H1 (cell line): ENCODE results near the gene MKRN1. TPM values are rescaled to one million over a fixed set of nuclear protein-coding genes. Genes with fewer than 3 reads are reported as not detected.

ENCODE experiments used
- CTCF ChIA-PET: fragments of 300-600 bp; sonication (Branson Sonifier 250); formaldehyde crosslinking; loops from one replicate; lab custom pipeline; 2021; ENCODE audit not compliant: partially characterized antibody; lab: Charles Lee
- POLR2A ChIA-PET: fragments of 300-600 bp; sonication (Branson Sonifier 250); formaldehyde crosslinking; loops from one replicate; lab custom pipeline; 2021; ENCODE audit warnings: inconsistent platforms; ENCODE audit not compliant: partially characterized antibody; lab: Charles Lee
- DNase-seq, 2 experiments: peaks; one replicate each; pipeline versions ENCODE4 v3.0.0 to v3.0.0-alpha.2; 2010 to 2022; ENCODE audit warnings: low spot score in 2 of 2, low read depth in 1 of 2, mixed read lengths in 1 of 2
- FAIRE-seq: peaks from 2 replicates; lab custom pipeline; 2011; peaks lifted over from hg19 to GRCh38; lab: Jason Lieb, UNC
- H2AFZ ChIP-seq: 2 replicates; pipeline ENCODE4 v1.8.1; 2012; ENCODE audit warnings: low read length, inconsistent platforms
- H2AK5ac ChIP-seq: 2 replicates; pipeline ENCODE4 v1.6.1; 2013; ENCODE audit warnings: low read depth, low read length
- H2BK120ac ChIP-seq: replicated peaks from 2 replicates; pipeline ENCODE3; 2013; ENCODE audit warnings: low read depth, low read length, inconsistent platforms
- H2BK12ac ChIP-seq: 2 replicates; pipeline ENCODE4 v1.6.1; 2013; ENCODE audit warnings: low read depth, low read length
- H2BK15ac ChIP-seq: 2 replicates; pipeline ENCODE4 v1.6.1; 2013; ENCODE audit warnings: low read length
- H2BK20ac ChIP-seq: 2 replicates; pipeline ENCODE4 v1.6.1; 2013; ENCODE audit warnings: low read length
- H2BK5ac ChIP-seq: 2 replicates; pipeline ENCODE4 v1.6.1; 2013; ENCODE audit warnings: low read depth, low read length
- H3K14ac ChIP-seq: 2 replicates; pipeline ENCODE4 v1.6.1; 2013; ENCODE audit warnings: inconsistent platforms; ENCODE audit not compliant: insufficient read length
- H3K18ac ChIP-seq: 2 replicates; pipeline ENCODE4 v1.6.1; 2013; ENCODE audit warnings: low read length; ENCODE audit errors: extremely low read depth
- H3K23ac ChIP-seq: 2 replicates; pipeline ENCODE4 v1.6.1; 2013; ENCODE audit warnings: inconsistent platforms; ENCODE audit not compliant: insufficient read length
- H3K23me2 ChIP-seq: 2 replicates; pipeline ENCODE4 v1.6.1; 2013; ENCODE audit warnings: low read depth, low read length
- H3K27ac ChIP-seq: 2 replicates; pipeline ENCODE4 v1.6.1; 2011; ENCODE audit warnings: low read depth, low read length, inconsistent platforms
- H3K27me3 ChIP-seq, 4 experiments: replicated peaks in 1 of 4; 1 replicate in 1 of 4; 2 replicates in 3 of 4; pipeline versions ENCODE4 v1.6.1 to v1.8.1; 2011 to 2013; ENCODE audit warnings: low read length in 3 of 4, mild to moderate bottlenecking in 3 of 4, inconsistent platforms in 2 of 4, mixed read lengths in 2 of 4, moderate library complexity in 1 of 4; ENCODE audit not compliant: control insufficient read depth in 3 of 4, insufficient read depth in 3 of 4; ENCODE audit errors: extremely low read depth in 1 of 4
- H3K36me3 ChIP-seq, 4 experiments: 2 replicates each; pipeline versions ENCODE4 v1.6.1 to v1.8.1; 2011 to 2013; ENCODE audit warnings: mild to moderate bottlenecking in 4 of 4, low read length in 3 of 4, moderate library complexity in 2 of 4, control low read depth in 1 of 4, inconsistent platforms in 1 of 4; ENCODE audit not compliant: insufficient read depth in 4 of 4, control insufficient read depth in 2 of 4
- H3K4ac ChIP-seq: replicated peaks from 2 replicates; pipeline ENCODE3; 2013; ENCODE audit warnings: low read length, low read depth, mixed read lengths, inconsistent platforms; ENCODE audit not compliant: insufficient read length
- H3K4me1 ChIP-seq, 4 experiments: replicated peaks in 1 of 4; 1 replicate in 1 of 4; 2 replicates in 3 of 4; pipeline versions ENCODE4 v1.6.1 to v1.8.1; 2011 to 2013; ENCODE audit warnings: low read length in 3 of 4, inconsistent platforms in 2 of 4, mixed read lengths in 1 of 4; ENCODE audit not compliant: insufficient read depth in 4 of 4, control insufficient read depth in 3 of 4
- H3K4me2 ChIP-seq, 2 experiments: 2 replicates each; pipeline versions ENCODE4 v1.6.1 to v1.8.1; 2011 to 2013; ENCODE audit warnings: low read depth in 2 of 2, low read length in 2 of 2, control low read depth in 1 of 2, inconsistent platforms in 1 of 2, mild to moderate bottlenecking in 1 of 2; ENCODE audit not compliant: insufficient read depth in 1 of 2
- H3K4me3 ChIP-seq, 4 experiments: fragments of 200-600, 300-600 bp in 1 of 4; sonication (generic), shearing (Covaris generic), sonication (Bioruptor Twin) in 1 of 4; 2 replicates each; pipeline versions ENCODE4 v1.5.1 to v1.8.1; 2011 to 2016; ENCODE audit warnings: low read length in 4 of 4, low read depth in 3 of 4, control low read depth in 2 of 4, inconsistent platforms in 2 of 4, mild to moderate bottlenecking in 2 of 4, mixed read lengths in 1 of 4, moderate library complexity in 1 of 4; ENCODE audit not compliant: insufficient read depth in 2 of 4; ENCODE audit errors: extremely low read depth in 1 of 4
- H3K56ac ChIP-seq: replicated peaks from 2 replicates; pipeline ENCODE3; 2013; ENCODE audit warnings: low read depth, mild to moderate bottlenecking, mixed read lengths, low read length, inconsistent platforms; ENCODE audit not compliant: insufficient read length
- H3K79me1 ChIP-seq: 2 replicates; pipeline ENCODE4 v1.6.1; 2013; ENCODE audit warnings: low read depth, low read length, control low read depth
- H3K79me2 ChIP-seq, 2 experiments: 2 replicates each; pipeline versions ENCODE4 v1.6.1 to v1.8.1; 2012 to 2013; ENCODE audit warnings: low read length in 2 of 2, mild to moderate bottlenecking in 2 of 2, inconsistent platforms in 1 of 2; ENCODE audit not compliant: insufficient read depth in 2 of 2, control insufficient read depth in 1 of 2
- H3K9ac ChIP-seq, 4 experiments: replicated peaks in 1 of 4; 1 replicate in 1 of 4; 2 replicates in 3 of 4; pipeline versions ENCODE4 v1.6.1 to v1.8.1; 2011 to 2013; ENCODE audit warnings: low read depth in 3 of 4, low read length in 3 of 4, control low read depth in 2 of 4, mild to moderate bottlenecking in 2 of 4, moderate library complexity in 2 of 4, inconsistent platforms in 1 of 4; ENCODE audit errors: extremely low read depth in 1 of 4
- H3K9me3 ChIP-seq, 2 experiments: 2 replicates each; pipeline versions ENCODE4 v1.6.1 to v1.8.1; 2012 to 2013; ENCODE audit warnings: mild to moderate bottlenecking in 2 of 2, moderate library complexity in 2 of 2, control low read depth in 1 of 2, inconsistent platforms in 1 of 2, low read depth in 1 of 2, low read length in 1 of 2, mixed read lengths in 1 of 2; ENCODE audit not compliant: insufficient read depth in 2 of 2
- H4K20me1 ChIP-seq, 2 experiments: replicated peaks in 1 of 2; 2 replicates each; pipeline versions ENCODE3 to v1.8.1; 2011 to 2013; ENCODE audit warnings: inconsistent platforms in 2 of 2, low read length in 2 of 2, mild to moderate bottlenecking in 1 of 2; ENCODE audit not compliant: insufficient read depth in 2 of 2, control insufficient read depth in 1 of 2
- H4K5ac ChIP-seq: 2 replicates; pipeline ENCODE4 v1.6.1; 2013; ENCODE audit warnings: low read length, low read depth, mixed read lengths, inconsistent platforms; ENCODE audit not compliant: insufficient read length
- H4K8ac ChIP-seq: 2 replicates; pipeline ENCODE4 v1.8.0; 2013; ENCODE audit warnings: mild to moderate bottlenecking, moderate library complexity, low read length, inconsistent platforms; ENCODE audit not compliant: insufficient read depth; ENCODE audit errors: extremely low read depth
- H4K91ac ChIP-seq: replicated peaks from 2 replicates; pipeline ENCODE3; 2013; ENCODE audit warnings: low read length, mixed read lengths, inconsistent platforms; ENCODE audit not compliant: insufficient read length
- ASH2L ChIP-seq: fragments of 200-600, 300-600 bp; sonication (generic); IDR thresholded peaks from one replicate; pipeline ENCODE4 v1.7.1; 2017; ENCODE audit warnings: low read length
- CBX5 ChIP-seq: fragments of 300-800, 300-1000 bp; sonication (generic); IDR thresholded peaks from 2 replicates; pipeline ENCODE4 v1.7.1; 2016; ENCODE audit warnings: antibody characterized with exemption, low read length, low read depth
- NANOG ChIP-seq: IDR thresholded peaks from 2 replicates; pipeline ENCODE4 v1.6.1; 2011; ENCODE audit warnings: low read length, low read depth, mild to moderate bottlenecking, inconsistent platforms; ENCODE audit not compliant: insufficient read depth, poor library complexity, severe bottlenecking
- POLR2AphosphoS5 ChIP-seq: IDR thresholded peaks from 2 replicates; pipeline ENCODE4 v1.6.1; 2011; ENCODE audit warnings: low read depth, low read length
- RFX5 ChIP-seq: IDR thresholded peaks from 2 replicates; pipeline ENCODE4 v1.6.1; 2011; ENCODE audit warnings: low read depth, low read length, improper control_type of control experiment, borderline replicate concordance
- SP1 ChIP-seq: IDR thresholded peaks from 2 replicates; pipeline ENCODE4 v1.6.1; 2011; ENCODE audit warnings: low read depth, low read length
- TEAD4 ChIP-seq: IDR thresholded peaks from 2 replicates; pipeline ENCODE4 v1.6.1; 2012; ENCODE audit warnings: low read depth, low read length, inconsistent platforms, mixed read lengths
- WGBS, 2 experiments: shearing (Covaris generic) in 1 of 2; methylation state at CpG; one replicate each; pipeline versions ENCODE4 v1.1.6 to v1.1.7; 2013 to 2015; ENCODE audit warnings: low lambda C conversion rate in 2 of 2, mixed read lengths in 2 of 2, inconsistent platforms in 1 of 2, low coverage in 1 of 2, missing lambda C conversion rate in 1 of 2; ENCODE audit not compliant: insufficient replicate concordance in 2 of 2, insufficient coverage in 1 of 2, insufficient read length in 1 of 2; ENCODE audit errors: extremely low coverage in 1 of 2, missing lambda C conversion rate in 1 of 2; 5-methylcytosine and 5-hydroxymethylcytosine counted together
- polyA plus RNA-seq, 7 experiments: library from polyadenylated mRNA; depleted of rRNA in 3 of 7; stranded (reverse) in 5 of 7; unstranded in 2 of 7; fragments of >200 nt in 5 of 7; fragments of 200-250 nt in 2 of 7; gene quantifications; 1 replicate in 5 of 7; 2 replicates in 1 of 7; 4 replicates in 1 of 7; pipeline versions ENCODE4 v1.2.1 to v1.2.3, GENCODE V29; 2011 to 2013; ENCODE audit warnings: missing spikeins in 2 of 7, mixed read lengths in 2 of 7
- total RNA-seq: library from RNA; stranded (reverse); fragmentation: NEBNext Ultra II Directional; extraction: Animal tissue kit (Norgen Biotek cat#: 25700); gene quantifications from 2 replicates; pipeline ENCODE4 v1.2.1, GENCODE V29; 2021
- TF ChIP-seq, protein P1 (sequence below): IDR thresholded peaks from 2 replicates; pipeline ENCODE4 v1.6.1; 2012; ENCODE audit warnings: inconsistent platforms
- TF ChIP-seq, protein P2 (sequence below): IDR thresholded peaks from 2 replicates; pipeline ENCODE4 v1.6.1; 2011; ENCODE audit warnings: low read depth, mild to moderate bottlenecking, low read length; ENCODE audit not compliant: insufficient read depth

Gene MKRN1
- total and polyA plus RNA-seq, 2 of the 8 experiments (the other 6 are each of a cell fraction or from before 2014, with no cell fraction given) = 46.2 to 99.6 TPM

GRCh38 chr7:140509789-140510188, 30.5 kb upstream of the MKRN1 start:
- no peak for FAIRE-seq
- no peak overlapping the region for H3K9ac ChIP-seq
- H3K4me3 ChIP-seq = no peak overlapping the region
- H3K18ac ChIP-seq = no peak overlapping the region
- no peak overlapping the region for H3K56ac ChIP-seq
- H3K9me3 ChIP-seq = no peaks in the 10 kb centered on the region
- no peak overlapping the region for H3K14ac ChIP-seq
- no peak overlapping the region for H2BK120ac ChIP-seq
- H2AK5ac ChIP-seq = no peak overlapping the region
- no peak overlapping the region for H2BK20ac ChIP-seq
- H2BK15ac ChIP-seq = no peak overlapping the region
- POLR2A ChIA-PET = interaction anchor here (0.7 to 1.0 kb wide), 2 partner anchors 131 to 148 kb away, joined by 3 read pairs; partner anchors contain the start of gene DENND2A
- no peaks in the 10 kb centered on the region for H4K20me1 ChIP-seq
- H2BK12ac ChIP-seq = no peak overlapping the region
- H3K36me3 ChIP-seq = no peaks in the 10 kb centered on the region
- H3K23ac ChIP-seq = no peak overlapping the region
- no peak overlapping the region for H3K4me2 ChIP-seq
- 70% methylated on average over 5 of the region's 5 CpGs; no CpG with 5 or more reads in 1 of the 2 experiments for WGBS, 2 experiments
- H3K23me2 ChIP-seq = no peaks in the 10 kb centered on the region
- no peak overlapping the region for H4K91ac ChIP-seq
- H4K5ac ChIP-seq = no peak overlapping the region
- CTCF ChIA-PET = interaction anchor here (0.6 to 18.4 kb wide), 6 partner anchors 7 to 1876 kb away, joined by 3 to 322 read pairs (median 4); partner anchors contain the start of gene DENND2A
- no peaks in the 10 kb centered on the region for H3K79me2 ChIP-seq
- DNase-seq = no peak
- no peak overlapping the region for H3K27ac ChIP-seq
- no peak overlapping the region for H2AFZ ChIP-seq
- H3K27me3 ChIP-seq = no peaks in the 10 kb centered on the region
- H3K4ac ChIP-seq = no peak overlapping the region
- peaks cover 5 to 13% (median 5%) of the 10 kb centered on the region in 4 experiments; a peak in 5 of 7 replicates for H3K4me1 ChIP-seq
- TF ChIP-seq POLR2AphosphoS5 = no peak
- TF ChIP-seq, protein P1, sequence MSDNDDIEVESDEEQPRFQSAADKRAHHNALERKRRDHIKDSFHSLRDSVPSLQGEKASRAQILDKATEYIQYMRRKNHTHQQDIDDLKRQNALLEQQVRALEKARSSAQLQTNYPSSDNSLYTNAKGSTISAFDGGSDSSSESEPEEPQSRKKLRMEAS = no peak
- TF ChIP-seq, protein P2, sequence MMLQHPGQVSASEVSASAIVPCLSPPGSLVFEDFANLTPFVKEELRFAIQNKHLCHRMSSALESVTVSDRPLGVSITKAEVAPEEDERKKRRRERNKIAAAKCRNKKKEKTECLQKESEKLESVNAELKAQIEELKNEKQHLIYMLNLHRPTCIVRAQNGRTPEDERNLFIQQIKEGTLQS = no peak
- TF ChIP-seq NANOG = no peak
- TF ChIP-seq SP1 = no peak
- TF ChIP-seq RFX5 = no peak
- no peak for TF ChIP-seq ASH2L
- TF ChIP-seq TEAD4 = no peak
- TF ChIP-seq CBX5 = no peak
- no peak overlapping the region for H2BK5ac ChIP-seq
- H4K8ac ChIP-seq = no peak overlapping the region
- no peaks in the 10 kb centered on the region for H3K79me1 ChIP-seq
